ENCODE results near the gene SPTLC2.

SPTLC2 gene

GRCh38 chr14:77583657-77584056 is 32.8 kb downstream of the SPTLC2 start:
- no peak for TF ChIP-seq CTCF (IDR thresholded peaks at IDR 0.05; ENCODE audit: extremely low read depth, missing control alignments)
- DNase-seq (ENCODE audit: low spot score): no peak

GRCh38 chr14:77582511-77582910 is 33.9 kb downstream of the SPTLC2 start:
- DNase-seq (ENCODE audit: low spot score): no peak
- TF ChIP-seq CTCF (IDR thresholded peaks at IDR 0.05; ENCODE audit: extremely low read depth, missing control alignments): no peak

- no peak for TF ChIP-seq CTCF (IDR thresholded peaks at IDR 0.05; ENCODE audit: extremely low read depth, missing control alignments)
- DNase-seq (ENCODE audit: low spot score): peak; percentile 67
Observed at GRCh38 chr14:77580964-77581505, 35.4 kb downstream of the SPTLC2 start.

GRCh38 chr14:77580477-77580876 is 36.0 kb downstream of the SPTLC2 start:
- TF ChIP-seq CTCF (IDR thresholded peaks at IDR 0.05; ENCODE audit: extremely low read depth, missing control alignments): no peak

GRCh38 chr14:77579780-77580179 is 36.7 kb downstream of the SPTLC2 start:
- TF ChIP-seq CTCF (IDR thresholded peaks at IDR 0.05; ENCODE audit: extremely low read depth, missing control alignments): no peak
- DNase-seq (ENCODE audit: low spot score): no peak

More at GRCh38 chr14:77580477-77580876, 36.0 kb downstream of the SPTLC2 start:
- DNase-seq (ENCODE audit: low spot score): no peak

- DNase-seq (ENCODE audit: low spot score): no peak
- TF ChIP-seq CTCF (IDR thresholded peaks at IDR 0.05; ENCODE audit: extremely low read depth, missing control alignments): no peak
Observed at GRCh38 chr14:77579065-77579464, 37.4 kb downstream of the SPTLC2 start.

GRCh38 chr14:77574446-77575115 is 41.9 kb downstream of the SPTLC2 start:
- DNase-seq (ENCODE audit: low spot score): no peak
- no peak for TF ChIP-seq CTCF (IDR thresholded peaks at IDR 0.05; ENCODE audit: extremely low read depth, missing control alignments)
